ENCODE data around the gene PCNT. TPM values are rescaled to one million over a fixed set of nuclear protein-coding genes. Genes with fewer than 3 reads are reported as not detected.

The PCNT gene
- total and polyA plus RNA-seq, 4 experiments from 2014 or later, result 2.0 to 52.1 (median 36.1) TPM

DNA sequence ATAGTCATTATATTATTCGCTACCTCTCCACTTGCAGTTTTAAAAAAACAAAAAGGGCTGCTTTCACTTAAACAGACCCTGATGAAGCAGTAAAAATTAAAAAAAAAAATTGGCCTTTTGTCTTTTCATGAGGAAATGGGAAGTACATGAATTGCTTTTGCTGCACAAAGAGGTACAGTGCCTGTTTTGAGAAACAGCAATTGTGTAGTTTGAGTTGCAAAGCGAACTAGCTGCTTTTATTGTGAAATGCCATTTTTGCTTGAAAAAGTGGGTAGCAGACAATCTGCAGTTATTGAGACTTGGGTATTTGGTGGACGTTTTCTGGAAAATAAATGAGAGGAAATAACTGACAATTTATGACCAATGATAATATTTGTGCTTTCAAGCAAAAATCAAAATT is 141.7 kb downstream of the PCNT start:
- H3K36me3 ChIP-seq (ENCODE audit: insufficient read depth, low read length), result no peaks in the 10 kb centered on the region
- no peaks in the 10 kb centered on the region for H3K9me3 ChIP-seq (ENCODE audit: control insufficient read depth in 1 of 2, low read length in 2 of 2)
- peaks cover 23 to 43% (median 32%) of the 10 kb centered on the region in 4 donors for H3K4me1 Mint-ChIP-seq
- H3K27me3 Mint-ChIP-seq, result no peaks in the 10 kb centered on the region
- POLR2A ChIA-PET (ENCODE audit: partially characterized antibody), result no interaction called here
- no peaks in the 10 kb centered on the region for H3K27me3 ChIP-seq (ENCODE audit: insufficient read depth, low read length)
- H3K27ac ChIP-seq (ENCODE audit: low read depth, low read length), result no peak overlapping the region
- intact Hi-C loops (cut with micrococcal nuclease), result no loop called here
- peaks cover 10% of the 10 kb centered on the region for H3K4me1 ChIP-seq (ENCODE audit: insufficient read depth, low read length)
- no peak overlapping the region for H3K4me3 ChIP-seq (ENCODE audit: low read length in 2 of 2)
- no peaks in the 10 kb centered on the region for H3K9me3 Mint-ChIP-seq
- CTCF ChIA-PET (ENCODE audit: partially characterized antibody), result no interaction called here
- H3K27ac Mint-ChIP-seq, result no peak overlapping the region
- H3K36me3 Mint-ChIP-seq, result peaks cover 3 to 35% of the 10 kb centered on the region in 2 donors
- no peak for DNase-seq
- H3K4me3 Mint-ChIP-seq, result no peak overlapping the region

DNA sequence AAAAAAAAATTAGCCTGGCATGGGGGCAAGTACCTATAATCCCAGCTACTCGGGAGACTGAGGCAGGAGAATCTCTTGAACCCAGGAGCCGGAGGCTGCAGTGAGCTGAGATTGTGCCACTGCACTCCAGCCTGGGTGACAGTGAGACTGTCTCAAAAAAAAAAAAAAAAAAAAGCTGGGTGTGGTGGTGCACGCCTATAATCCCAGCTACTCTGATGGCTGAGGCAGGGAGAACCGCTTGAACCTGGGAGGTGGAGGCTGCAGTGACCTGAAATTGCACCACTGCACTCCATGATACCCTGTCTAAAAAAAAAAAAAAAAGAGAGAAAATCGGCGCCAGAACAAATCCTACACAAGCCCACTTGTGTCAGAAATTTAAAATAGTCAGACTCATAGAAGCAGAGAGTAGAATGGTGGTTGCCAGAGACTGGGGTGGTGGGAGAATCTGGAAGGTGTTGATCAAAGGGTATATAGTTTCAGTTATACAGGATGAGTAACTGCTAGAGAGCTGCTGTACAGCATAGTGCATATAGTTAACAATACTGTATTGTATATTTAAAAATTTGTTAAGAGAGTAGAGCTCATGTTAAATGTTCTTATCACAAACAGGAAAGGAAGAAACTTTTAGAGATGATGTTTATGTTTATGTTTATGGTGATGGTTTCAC is 144.3 kb downstream of the PCNT start:
- H3K9me3 Mint-ChIP-seq, result no peaks in the 10 kb centered on the region
- CTCF ChIA-PET (ENCODE audit: partially characterized antibody), result interaction anchor here (0.9 kb wide), 1 partner anchor 12 kb away, joined by 3 read pairs; no protein-coding TSS in a partner anchor

DNA sequence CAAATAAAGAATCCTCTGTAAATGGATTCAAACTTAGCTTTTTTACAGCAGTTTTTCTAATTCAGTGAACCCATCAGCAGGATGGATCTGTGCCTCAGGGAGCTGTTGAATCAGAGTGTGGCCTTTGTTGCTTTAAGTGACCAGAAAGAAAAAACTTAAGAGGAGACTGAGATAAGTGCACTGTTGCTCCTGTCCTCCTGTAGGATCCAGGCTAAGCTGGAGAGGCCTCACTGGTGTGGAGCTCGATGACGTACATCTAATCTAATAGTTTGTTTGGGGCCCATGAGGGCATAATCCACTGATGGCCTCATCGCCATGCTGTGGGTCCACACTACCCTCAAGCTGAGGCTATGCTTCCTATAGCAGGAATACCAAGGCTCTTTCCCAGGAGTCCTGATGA is 145.3 kb downstream of the PCNT start:
- no peaks in the 10 kb centered on the region for H3K9me3 Mint-ChIP-seq
- no peaks in the 10 kb centered on the region for H3K27me3 Mint-ChIP-seq
- no peak overlapping the region for H3K4me3 Mint-ChIP-seq
- CTCF ChIA-PET (ENCODE audit: partially characterized antibody), result no interaction called here
- Histone ChIP-seq H3K27me3 (ENCODE audit: insufficient read depth, low read length) (no peaks in the 10 kb centered on the region), H3K9me3 (ENCODE audit: control insufficient read depth in 1 of 2, low read length in 2 of 2) (no peaks in the 10 kb centered on the region), H3K27ac (ENCODE audit: low read depth, low read length) (no peak overlapping the region), H3K4me1 (ENCODE audit: insufficient read depth, low read length) (peaks cover 10% of the 10 kb centered on the region), H3K36me3 (ENCODE audit: insufficient read depth, low read length) (no peaks in the 10 kb centered on the region), H3K4me3 (ENCODE audit: low read length in 2 of 2) (no peak overlapping the region)
- peaks cover 34 to 48% (median 38%) of the 10 kb centered on the region in 4 donors for H3K4me1 Mint-ChIP-seq
- DNase-seq, result no peak
- POLR2A ChIA-PET (ENCODE audit: partially characterized antibody), result interaction anchor here (1.1 to 1.8 kb wide), 3 partner anchors 9 to 166 kb away, joined by 3 to 6 read pairs (median 4); partner anchors contain the start of genes DIP2A and PRMT2
- intact Hi-C loops (cut with micrococcal nuclease), result no loop called here
- peaks cover 0 to 30% of the 10 kb centered on the region in 2 donors for H3K36me3 Mint-ChIP-seq
- H3K27ac Mint-ChIP-seq, result peak overlapping the region in 5 of 7 donors; percentile 7 to 92 (median 41)

More for the DNA sequence above, 144.3 kb downstream of the PCNT start:
- POLR2A ChIA-PET (ENCODE audit: partially characterized antibody), result interaction anchor here (0.5 to 1.8 kb wide), 2 partner anchors 9 to 166 kb away, joined by 3 to 6 read pairs; partner anchors contain the start of gene DIP2A
- no peak for DNase-seq
- peak overlapping the region in 5 of 7 donors; percentile 11 to 86 (median 31) for H3K27ac Mint-ChIP-seq
- H3K36me3 Mint-ChIP-seq, result peaks cover 3 to 31% of the 10 kb centered on the region in 2 donors
- Histone ChIP-seq H3K9me3 (ENCODE audit: control insufficient read depth in 1 of 2, low read length in 2 of 2) (no peaks in the 10 kb centered on the region), H3K4me1 (ENCODE audit: insufficient read depth, low read length) (peaks cover 10% of the 10 kb centered on the region), H3K4me3 (ENCODE audit: low read length in 2 of 2) (no peak overlapping the region), H3K36me3 (ENCODE audit: insufficient read depth, low read length) (no peaks in the 10 kb centered on the region), H3K27ac (ENCODE audit: low read depth, low read length) (no peak overlapping the region), H3K27me3 (ENCODE audit: insufficient read depth, low read length) (no peaks in the 10 kb centered on the region)
- peaks cover 29 to 42% (median 32%) of the 10 kb centered on the region in 4 donors for H3K4me1 Mint-ChIP-seq
- intact Hi-C loops (cut with micrococcal nuclease), result no loop called here
- H3K27me3 Mint-ChIP-seq, result no peaks in the 10 kb centered on the region
- H3K4me3 Mint-ChIP-seq, result no peak overlapping the region

DNA sequence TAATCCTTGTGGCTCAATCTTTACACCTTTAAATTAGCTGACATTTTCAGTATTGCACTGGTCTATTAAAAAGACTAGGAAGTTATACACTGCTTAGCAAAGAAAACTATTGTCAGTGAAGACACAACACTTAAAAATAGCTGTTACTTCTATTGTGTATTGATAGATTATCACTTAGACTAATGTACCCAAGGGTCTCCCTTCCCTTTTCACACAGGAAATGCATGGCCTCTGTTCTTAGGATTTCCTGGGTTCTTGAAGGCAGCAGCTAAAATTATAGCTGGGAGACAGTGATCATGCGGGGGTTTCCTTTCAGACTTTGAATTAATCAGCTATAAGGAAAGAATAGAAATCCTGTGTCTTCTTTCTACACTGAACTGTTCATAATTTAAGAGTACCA is 147.6 kb downstream of the PCNT start:
- POLR2A ChIA-PET (ENCODE audit: partially characterized antibody), result interaction anchor here (1.2 to 1.5 kb wide), 3 partner anchors 13 to 165 kb away, joined by 3 to 6 read pairs (median 3); partner anchors contain the start of gene DIP2A
- H3K4me1 Mint-ChIP-seq, result peaks cover 38 to 55% (median 44%) of the 10 kb centered on the region in 4 donors
- H3K9me3 ChIP-seq (ENCODE audit: control insufficient read depth in 1 of 2, low read length in 2 of 2), result no peaks in the 10 kb centered on the region
- no peak overlapping the region for H3K27ac ChIP-seq (ENCODE audit: low read depth, low read length)
- CTCF ChIA-PET (ENCODE audit: partially characterized antibody), result interaction anchor here (1.1 to 1.7 kb wide), 2 partner anchors 12 to 88 kb away, joined by 3 read pairs; no protein-coding TSS in a partner anchor
- H3K36me3 Mint-ChIP-seq, result peaks cover 4 to 24% of the 10 kb centered on the region in 2 donors
- no peak overlapping the region for H3K4me3 ChIP-seq (ENCODE audit: low read length in 2 of 2)
- no peaks in the 10 kb centered on the region for H3K36me3 ChIP-seq (ENCODE audit: insufficient read depth, low read length)
- no peak overlapping the region for H3K4me3 Mint-ChIP-seq
- H3K4me1 ChIP-seq (ENCODE audit: insufficient read depth, low read length), result peaks cover 10% of the 10 kb centered on the region
- H3K9me3 Mint-ChIP-seq, result no peaks in the 10 kb centered on the region
- H3K27me3 Mint-ChIP-seq, result no peaks in the 10 kb centered on the region
- intact Hi-C loops (cut with micrococcal nuclease), result no loop called here
- H3K27me3 ChIP-seq (ENCODE audit: insufficient read depth, low read length), result no peaks in the 10 kb centered on the region
- H3K27ac Mint-ChIP-seq, result peak overlapping the region in 2 of 7 donors; percentile 7 to 27
- DNase-seq, result no peak

DNA sequence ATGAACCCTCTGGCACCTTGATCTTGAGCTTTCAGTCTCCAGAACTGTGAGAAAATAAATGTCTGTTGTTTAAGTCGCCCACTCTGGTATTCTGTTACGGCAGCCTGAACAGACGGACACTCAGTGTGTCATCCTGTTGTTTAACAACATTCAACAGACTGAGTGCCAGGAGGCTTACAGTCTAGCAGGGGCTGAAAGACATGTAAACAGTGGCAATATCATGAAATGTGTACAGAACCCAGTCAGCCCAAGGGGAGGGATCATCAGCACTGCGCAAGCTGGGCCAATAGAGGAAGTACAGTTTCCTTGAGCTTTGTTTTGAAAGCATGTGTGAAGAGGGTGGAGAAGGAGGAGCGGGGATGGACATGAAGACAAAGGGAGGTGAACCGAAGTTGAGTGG is 148.3 kb downstream of the PCNT start:
- Mint-ChIP-seq H3K27me3 (no peaks in the 10 kb centered on the region), H3K4me1 (peaks cover 40 to 55% (median 43%) of the 10 kb centered on the region in 4 donors), H3K27ac (peak overlapping the region in 6 of 7 donors; percentile 1 to 94 (median 35)), H3K9me3 (no peaks in the 10 kb centered on the region), H3K4me3 (no peak overlapping the region), H3K36me3 (peaks cover 8 to 26% of the 10 kb centered on the region in 2 donors)
- intact Hi-C loops (cut with micrococcal nuclease), result no loop called here
- H3K27me3 ChIP-seq (ENCODE audit: insufficient read depth, low read length), result no peaks in the 10 kb centered on the region
- no peak for DNase-seq
- H3K36me3 ChIP-seq (ENCODE audit: insufficient read depth, low read length), result no peaks in the 10 kb centered on the region
- CTCF ChIA-PET (ENCODE audit: partially characterized antibody), result interaction anchor here (1.1 to 1.7 kb wide), 2 partner anchors 12 to 87 kb away, joined by 3 read pairs; no protein-coding TSS in a partner anchor
- no peak overlapping the region for H3K4me3 ChIP-seq (ENCODE audit: low read length in 2 of 2)
- POLR2A ChIA-PET (ENCODE audit: partially characterized antibody), result interaction anchor here (1.2 to 1.3 kb wide), 2 partner anchors 14 to 164 kb away, joined by 3 to 6 read pairs; partner anchors contain the start of gene DIP2A
- peaks cover 10% of the 10 kb centered on the region for H3K4me1 ChIP-seq (ENCODE audit: insufficient read depth, low read length)
- H3K27ac ChIP-seq (ENCODE audit: low read depth, low read length), result no peak overlapping the region
- no peaks in the 10 kb centered on the region for H3K9me3 ChIP-seq (ENCODE audit: control insufficient read depth in 1 of 2, low read length in 2 of 2)

DNA sequence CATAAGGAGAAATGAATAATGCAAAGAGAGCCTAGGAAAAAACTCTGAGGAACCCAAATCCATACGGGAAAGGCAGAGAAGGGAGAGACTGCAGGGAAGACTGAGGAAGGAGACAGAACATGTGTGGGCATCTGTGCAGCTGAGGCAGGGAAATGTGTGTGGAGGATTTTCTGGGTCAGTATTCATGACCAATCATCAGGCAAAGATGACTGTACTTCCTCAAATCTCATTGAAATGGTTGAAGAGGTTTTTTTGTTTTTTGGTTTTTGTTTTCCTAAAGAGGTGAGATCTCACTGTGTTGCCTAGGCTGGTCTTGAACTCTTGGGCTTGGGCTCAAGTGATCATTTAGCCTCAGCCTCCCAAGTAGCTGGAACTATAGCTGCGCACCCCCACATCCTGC is 150.4 kb downstream of the PCNT start:
- H3K4me1 ChIP-seq (ENCODE audit: insufficient read depth, low read length), result peaks cover 10% of the 10 kb centered on the region
- H3K9me3 ChIP-seq (ENCODE audit: control insufficient read depth in 1 of 2, low read length in 2 of 2), result no peaks in the 10 kb centered on the region
- H3K27ac ChIP-seq (ENCODE audit: low read depth, low read length), result no peak overlapping the region
- no peak overlapping the region for H3K4me3 ChIP-seq (ENCODE audit: low read length in 2 of 2)
- peaks cover 18 to 26% of the 10 kb centered on the region in 2 donors for H3K36me3 Mint-ChIP-seq
- peaks cover 35 to 51% (median 40%) of the 10 kb centered on the region in 4 donors for H3K4me1 Mint-ChIP-seq
- no peaks in the 10 kb centered on the region for H3K9me3 Mint-ChIP-seq
- peak overlapping the region in 1 of 8 donors; percentile 2 for H3K4me3 Mint-ChIP-seq
- no peaks in the 10 kb centered on the region for H3K36me3 ChIP-seq (ENCODE audit: insufficient read depth, low read length)
- no peaks in the 10 kb centered on the region for H3K27me3 Mint-ChIP-seq
- H3K27me3 ChIP-seq (ENCODE audit: insufficient read depth, low read length), result no peaks in the 10 kb centered on the region
- no peak for DNase-seq
- POLR2A ChIA-PET (ENCODE audit: partially characterized antibody), result no interaction called here
- peak overlapping the region in 5 of 7 donors; percentile 3 to 90 (median 31) for H3K27ac Mint-ChIP-seq
- CTCF ChIA-PET (ENCODE audit: partially characterized antibody), result no interaction called here
- intact Hi-C loops (cut with micrococcal nuclease), result no loop called here

DNA sequence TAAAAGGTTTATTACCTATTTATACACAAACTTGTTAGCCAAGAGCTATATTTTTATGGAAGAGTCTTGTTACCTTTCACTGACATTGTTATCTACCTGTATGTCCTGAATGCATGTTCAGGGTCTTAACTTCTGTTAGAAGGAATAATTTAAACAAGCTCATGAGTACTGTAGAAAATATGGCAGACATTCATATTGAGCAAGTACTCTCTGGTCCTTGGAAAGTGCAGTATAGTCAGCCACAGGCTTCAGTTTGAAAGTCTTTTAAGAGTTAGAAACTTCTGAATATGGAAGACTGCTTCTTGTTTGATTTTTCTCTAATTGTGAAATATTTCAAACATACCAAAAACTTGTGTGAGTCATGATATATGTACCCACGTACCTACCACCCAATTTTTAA is 151.3 kb downstream of the PCNT start:
- H3K4me3 Mint-ChIP-seq, result no peak overlapping the region

More for the DNA sequence above, 151.3 kb downstream of the PCNT start:
- Histone ChIP-seq H3K27ac (ENCODE audit: low read depth, low read length) (no peak overlapping the region), H3K4me1 (ENCODE audit: insufficient read depth, low read length) (peaks cover 10% of the 10 kb centered on the region), H3K4me3 (ENCODE audit: low read length in 2 of 2) (no peak overlapping the region), H3K36me3 (ENCODE audit: insufficient read depth, low read length) (no peaks in the 10 kb centered on the region), H3K9me3 (ENCODE audit: control insufficient read depth in 1 of 2, low read length in 2 of 2) (no peaks in the 10 kb centered on the region), H3K27me3 (ENCODE audit: insufficient read depth, low read length) (no peaks in the 10 kb centered on the region)
- H3K4me1 Mint-ChIP-seq, result peaks cover 36 to 51% (median 40%) of the 10 kb centered on the region in 4 donors
- intact Hi-C loops (cut with micrococcal nuclease), result no loop called here
- DNase-seq, result no peak
- H3K27me3 Mint-ChIP-seq, result no peaks in the 10 kb centered on the region
- no peaks in the 10 kb centered on the region for H3K9me3 Mint-ChIP-seq
- H3K36me3 Mint-ChIP-seq, result peaks cover 18 to 24% of the 10 kb centered on the region in 2 donors
- H3K27ac Mint-ChIP-seq, result no peak overlapping the region
- POLR2A ChIA-PET (ENCODE audit: partially characterized antibody), result no interaction called here
- CTCF ChIA-PET (ENCODE audit: partially characterized antibody), result no interaction called here
